WERI-Rb-1 (cell line): ENCODE measurements around the gene SRRM2.

ENCODE experiments used
- DNase-seq: peaks from one replicate; pipeline ENCODE4 v3.0.0-alpha.2; 2020
- H3K27ac ChIP-seq: fragments of 250-450 bp; sonication (Bioruptor Pico); 2 replicates; pipeline ENCODE4 v1.5.1; 2020; ENCODE audit warnings: mild to moderate bottlenecking, moderate library complexity
- H3K27me3 ChIP-seq: fragments of 250-450 bp; sonication (Bioruptor Pico); 2 replicates; pipeline ENCODE4 v1.5.1; 2021; ENCODE audit warnings: mild to moderate bottlenecking, low read depth, moderate library complexity; ENCODE audit not compliant: insufficient read depth, severe bottlenecking
- H3K36me3 ChIP-seq: fragments of 250-450 bp; sonication (Bioruptor Pico); 2 replicates; pipeline ENCODE4 v1.5.1; 2020; ENCODE audit warnings: mild to moderate bottlenecking, moderate library complexity
- H3K4me3 ChIP-seq: 2 replicates; pipeline ENCODE4 v1.5.1; 2011; ENCODE audit warnings: low read depth, mild to moderate bottlenecking, control low read depth, low read length
- H3K9me3 ChIP-seq: fragments of 250-450 bp; sonication (Bioruptor Pico); 2 replicates; pipeline ENCODE4 v1.5.1; 2021; ENCODE audit warnings: mild to moderate bottlenecking, moderate library complexity; ENCODE audit not compliant: severe bottlenecking
- TF ChIP-seq, protein P1 (sequence below): IDR thresholded peaks from 2 replicates; pipeline ENCODE4 v1.5.1; 2011; ENCODE audit warnings: low read depth, mild to moderate bottlenecking, control low read depth, inconsistent platforms, low read length

SRRM2 gene

DNA sequence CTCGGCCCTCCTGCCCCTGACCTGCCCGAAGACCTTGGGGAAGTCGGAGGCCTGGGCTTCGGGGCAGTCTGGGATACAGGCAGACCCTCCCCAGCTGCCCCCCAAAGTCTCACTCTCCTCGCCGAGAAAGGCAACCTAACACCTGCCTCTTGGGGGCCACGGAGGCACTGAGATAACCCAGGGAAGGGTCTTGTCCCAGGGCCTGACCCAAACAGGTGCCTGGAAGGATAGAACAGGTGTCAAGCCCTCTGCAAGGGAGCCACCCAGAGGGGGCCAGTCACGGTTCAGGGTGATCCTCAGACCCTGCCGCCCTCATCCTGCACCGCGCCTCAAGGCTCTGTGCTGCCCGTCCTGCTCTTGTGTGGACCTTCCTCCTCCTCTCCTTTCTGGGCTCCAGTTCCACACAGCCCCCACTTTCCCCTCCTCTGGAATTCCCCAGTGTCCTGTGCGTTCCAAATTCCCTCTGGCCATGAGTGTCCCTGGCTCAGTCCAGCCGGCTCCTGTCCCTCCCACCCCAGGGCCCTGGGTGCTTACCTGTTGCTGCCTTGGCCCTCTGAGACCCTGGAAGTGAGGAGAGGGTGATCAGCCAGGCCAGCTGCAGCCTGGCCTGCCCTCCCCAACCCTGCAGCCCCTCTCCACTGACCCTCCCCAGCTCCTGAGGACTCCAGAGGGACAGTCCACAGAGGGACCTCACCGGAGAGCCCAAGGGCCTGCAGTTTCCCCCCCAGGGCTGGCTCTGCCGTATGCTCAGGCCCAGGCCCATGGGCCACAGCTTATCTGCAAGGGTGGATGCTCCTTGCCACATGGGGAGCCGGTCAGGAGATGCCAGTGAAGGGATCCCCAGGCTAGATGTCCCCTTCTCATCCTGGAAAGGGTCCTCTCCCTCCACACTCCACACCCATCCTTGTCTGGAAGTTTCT is 36.2 kb upstream of the SRRM2 start:
- TF ChIP-seq, protein P1, sequence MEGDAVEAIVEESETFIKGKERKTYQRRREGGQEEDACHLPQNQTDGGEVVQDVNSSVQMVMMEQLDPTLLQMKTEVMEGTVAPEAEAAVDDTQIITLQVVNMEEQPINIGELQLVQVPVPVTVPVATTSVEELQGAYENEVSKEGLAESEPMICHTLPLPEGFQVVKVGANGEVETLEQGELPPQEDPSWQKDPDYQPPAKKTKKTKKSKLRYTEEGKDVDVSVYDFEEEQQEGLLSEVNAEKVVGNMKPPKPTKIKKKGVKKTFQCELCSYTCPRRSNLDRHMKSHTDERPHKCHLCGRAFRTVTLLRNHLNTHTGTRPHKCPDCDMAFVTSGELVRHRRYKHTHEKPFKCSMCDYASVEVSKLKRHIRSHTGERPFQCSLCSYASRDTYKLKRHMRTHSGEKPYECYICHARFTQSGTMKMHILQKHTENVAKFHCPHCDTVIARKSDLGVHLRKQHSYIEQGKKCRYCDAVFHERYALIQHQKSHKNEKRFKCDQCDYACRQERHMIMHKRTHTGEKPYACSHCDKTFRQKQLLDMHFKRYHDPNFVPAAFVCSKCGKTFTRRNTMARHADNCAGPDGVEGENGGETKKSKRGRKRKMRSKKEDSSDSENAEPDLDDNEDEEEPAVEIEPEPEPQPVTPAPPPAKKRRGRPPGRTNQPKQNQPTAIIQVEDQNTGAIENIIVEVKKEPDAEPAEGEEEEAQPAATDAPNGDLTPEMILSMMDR, result no peak
- Histone ChIP-seq H3K27ac (no peak overlapping the region), H3K27me3 (no peaks in the 10 kb centered on the region), H3K4me3 (no peak overlapping the region), H3K9me3 (no peaks in the 10 kb centered on the region), H3K36me3 (no peaks in the 10 kb centered on the region)
- DNase-seq, result no peak

DNA sequence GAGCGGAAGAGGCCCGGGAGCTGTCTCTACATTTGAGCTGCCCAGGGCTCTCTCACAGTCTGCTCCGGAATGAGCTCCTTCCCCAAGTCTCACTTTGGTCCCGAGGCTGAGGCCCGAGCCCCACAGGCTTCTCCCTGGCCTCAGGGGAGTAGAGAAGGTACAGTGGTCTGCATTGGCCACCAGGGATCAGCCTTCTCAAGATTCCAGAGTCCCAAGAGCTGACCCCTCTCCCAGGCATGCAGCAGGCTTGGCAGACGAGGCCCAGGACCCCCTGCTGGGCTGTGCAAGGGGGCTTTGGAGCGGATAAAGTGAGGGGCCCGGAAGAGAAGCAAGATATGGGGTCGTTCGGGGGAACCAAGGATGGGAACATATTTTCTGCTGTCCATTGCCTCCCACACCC is 35.5 kb upstream of the SRRM2 start:
- no peak overlapping the region for H3K27ac ChIP-seq
- no peaks in the 10 kb centered on the region for H3K36me3 ChIP-seq
- no peaks in the 10 kb centered on the region for H3K9me3 ChIP-seq
- H3K4me3 ChIP-seq, result no peak overlapping the region
- H3K27me3 ChIP-seq, result no peaks in the 10 kb centered on the region
- no peak for DNase-seq
- TF ChIP-seq, protein P1, result 0 out of 2 replicates have a peak, but pooled peaks have one; percentile 5

DNA sequence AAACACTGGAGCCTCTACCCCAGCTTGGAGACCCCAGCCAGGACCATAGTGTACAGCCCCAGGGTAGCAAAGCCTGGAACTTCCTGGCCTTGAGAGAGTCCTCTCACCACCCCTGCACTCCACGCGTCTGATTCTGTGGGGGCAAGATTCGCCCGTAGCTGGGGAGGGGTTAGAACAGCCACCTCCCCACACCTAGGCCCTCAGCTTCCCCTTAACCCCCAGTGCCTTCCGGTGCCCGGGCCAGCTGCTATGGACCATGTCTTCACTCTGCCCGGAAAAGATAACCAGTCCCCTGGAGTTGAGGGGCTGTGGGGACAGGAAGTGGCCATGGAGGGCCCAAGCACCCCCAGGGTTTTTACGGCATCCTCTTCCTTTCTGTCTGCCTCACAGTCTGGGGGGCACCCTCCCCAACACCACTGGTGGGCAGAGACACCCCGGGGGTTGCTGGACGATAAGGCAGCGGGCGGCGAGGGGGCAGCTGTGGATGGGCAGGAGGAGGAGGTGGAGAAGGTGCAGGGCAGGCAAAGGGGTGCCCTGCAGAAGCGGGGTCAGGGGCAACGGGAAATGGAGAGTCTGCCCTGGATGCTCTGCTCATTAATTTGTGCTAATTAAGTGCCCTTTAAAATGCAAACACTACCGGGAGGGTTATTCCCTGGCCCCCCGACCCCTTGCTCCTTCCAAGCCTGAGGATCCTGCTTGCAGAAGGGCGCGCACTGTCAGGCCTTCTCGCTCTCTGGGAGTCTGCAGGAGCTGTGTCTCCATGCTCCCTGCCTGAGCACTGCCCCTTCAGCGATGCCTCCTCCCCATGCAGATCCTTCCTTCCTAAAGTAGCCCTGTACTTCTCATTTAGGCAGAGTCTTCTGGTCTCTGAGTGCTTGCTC is 34.8 kb upstream of the SRRM2 start:
- Histone ChIP-seq H3K27ac (no peak overlapping the region), H3K36me3 (no peaks in the 10 kb centered on the region), H3K9me3 (no peaks in the 10 kb centered on the region), H3K4me3 (no peak overlapping the region), H3K27me3 (no peaks in the 10 kb centered on the region)
- TF ChIP-seq, protein P1, result no peak
- DNase-seq, result no peak

DNA sequence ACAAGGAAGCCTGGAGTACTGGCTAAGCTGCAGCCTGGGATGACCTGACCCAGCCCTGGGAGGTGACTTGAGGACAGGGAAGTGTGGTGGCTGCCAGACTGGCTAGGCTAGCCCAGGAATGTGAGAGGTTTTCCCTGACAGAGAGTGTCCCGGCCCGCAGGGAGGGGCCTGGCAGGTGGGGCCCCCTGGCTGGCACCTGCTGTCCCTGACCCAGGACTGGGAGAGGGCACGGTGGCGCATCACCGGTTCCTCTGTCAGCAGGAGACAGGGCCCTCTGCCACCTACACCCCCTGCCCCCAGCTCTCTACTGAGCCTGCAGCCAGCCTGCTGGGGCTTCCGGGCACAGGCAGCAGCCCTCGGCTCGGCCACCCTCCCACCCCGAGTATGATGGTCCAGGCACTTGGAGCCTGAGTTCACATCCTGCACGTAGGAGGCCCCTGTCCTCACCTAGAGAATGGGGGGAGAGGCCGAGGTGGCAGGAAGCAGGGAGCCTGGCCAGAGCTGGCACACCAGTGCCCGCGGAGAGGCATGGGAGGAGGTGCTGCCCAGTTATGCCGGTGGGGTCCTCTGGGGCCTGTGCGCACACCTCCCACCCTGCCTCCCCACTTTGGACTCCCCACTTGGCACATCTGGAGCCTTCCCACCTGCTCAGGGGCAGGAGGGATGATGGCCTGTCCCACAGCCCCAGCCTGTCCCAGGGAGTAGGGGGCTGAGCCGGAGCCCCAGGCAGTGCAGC is 32.9 kb upstream of the SRRM2 start:
- DNase-seq, result peak; percentile 68
- TF ChIP-seq, protein P1, result no peak
- no peak overlapping the region for H3K4me3 ChIP-seq
- H3K27me3 ChIP-seq, result no peaks in the 10 kb centered on the region
- H3K27ac ChIP-seq, result no peak overlapping the region
- no peaks in the 10 kb centered on the region for H3K9me3 ChIP-seq
- H3K36me3 ChIP-seq, result no peaks in the 10 kb centered on the region

DNA sequence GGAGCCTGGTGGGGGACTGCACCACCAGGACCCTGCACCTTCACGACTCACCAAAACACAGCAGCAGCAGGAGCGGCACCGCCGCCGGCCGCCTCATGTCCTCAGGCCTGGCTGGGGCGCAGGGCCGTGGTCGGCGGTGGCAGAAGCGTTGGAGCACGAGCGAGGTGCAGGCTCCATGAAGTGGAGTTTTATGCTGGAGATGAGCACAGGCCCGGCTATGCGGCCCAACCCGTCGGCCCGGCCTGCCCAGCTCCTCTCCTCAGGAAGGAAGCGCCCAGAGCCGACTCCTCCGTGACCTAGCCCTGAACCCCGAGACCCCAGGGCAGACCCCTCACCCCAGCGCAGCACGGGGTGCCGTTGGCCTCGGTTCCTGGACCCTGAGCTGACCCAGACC is 32.4 kb upstream of the SRRM2 start, which contains the start of gene PRSS27:
Gene PRSS27 (minus strand): TSS at position 161 of the 394 bp plus-strand sequence. CDS start 64 bp downstream, at position 97.
- H3K9me3 ChIP-seq, result no peaks in the 10 kb centered on the region
- no peak for DNase-seq
- peak within 1 kb of the TSS; percentile 67 for H3K4me3 ChIP-seq
- no peaks in the 10 kb centered on the region for H3K27me3 ChIP-seq
- TF ChIP-seq, protein P1, result no peak
- H3K27ac ChIP-seq, result peak within 1 kb of the TSS; percentile 82
- H3K36me3 ChIP-seq, result no peaks in the 10 kb centered on the region
